GM19240 (cell line): ENCODE results near the gene HPS3.
A peak's percentile ranks its signal among the peaks of the same experiment; 100 is the strongest.
"Not testable (repeated sequence)": the region's sequence is repeated elsewhere in the genome, so short reads cannot be mapped to it uniquely, and the experiment has no call there.

Experiments
- DNase-seq: peaks from one replicate; pipeline ENCODE4 v3.0.0; 2011; ENCODE audit warnings: low spot score; ENCODE audit not compliant: insufficient read length

Gene HPS3

GRCh38 chr3:149129326-149130205, at the start of gene HPS3:
HPS3 (plus strand) TSS chr3:149129638; CDS start chr3:149129724, 86 bp downstream.
- DNase-seq = peak; percentile 64

- DNase-seq = no peak
Observed at GRCh38 chr3:149080011-149080698, 49.3 kb upstream of the HPS3 start.

GRCh38 chr3:149080699-149081091, 48.7 kb upstream of the HPS3 start:
- DNase-seq = no peak

- no peak for DNase-seq
Observed at GRCh38 chr3:149081772-149082171, 47.7 kb upstream of the HPS3 start.

GRCh38 chr3:149085828-149086231, 43.6 kb upstream of the HPS3 start:
- peak; percentile 1 for DNase-seq

GRCh38 chr3:149086232-149086988, 43.0 kb upstream of the HPS3 start, which contains the start of gene HLTF:
HLTF (minus strand) TSS chr3:149086533; CDS start chr3:149086336, 197 bp downstream.
- DNase-seq = peak; percentile 68

GRCh38 chr3:149087208-149087607, 42.2 kb upstream of the HPS3 start:
- no peak for DNase-seq

GRCh38 chr3:149089395-149089794, 40.0 kb upstream of the HPS3 start:
- DNase-seq = no peak

GRCh38 chr3:149090461-149090860, 39.0 kb upstream of the HPS3 start:
- DNase-seq = no peak

GRCh38 chr3:149090907-149091306, 38.5 kb upstream of the HPS3 start:
- no peak for DNase-seq

GRCh38 chr3:149091983-149092382, 37.5 kb upstream of the HPS3 start:
- no peak for DNase-seq

GRCh38 chr3:149095487-149095886, 34.0 kb upstream of the HPS3 start:
- no peak for DNase-seq

GRCh38 chr3:149097987-149098386, 31.5 kb upstream of the HPS3 start:
- DNase-seq = not testable (repeated sequence)

GRCh38 chr3:149101154-149101553, 28.3 kb upstream of the HPS3 start:
- DNase-seq = no peak

- no peak for DNase-seq
Observed at GRCh38 chr3:149101641-149102040, 27.8 kb upstream of the HPS3 start.

- DNase-seq = no peak
Observed at GRCh38 chr3:149104484-149104883, 25.0 kb upstream of the HPS3 start.

- DNase-seq = no peak
Observed at GRCh38 chr3:149114458-149114857, 15.0 kb upstream of the HPS3 start.

GRCh38 chr3:149115114-149115513, 14.3 kb upstream of the HPS3 start:
- no peak for DNase-seq

- DNase-seq = no peak
Observed at GRCh38 chr3:149118724-149119123, 10.7 kb upstream of the HPS3 start.

GRCh38 chr3:149119466-149119865, 10.0 kb upstream of the HPS3 start:
- no peak for DNase-seq

- DNase-seq = peak; percentile 14
Observed at GRCh38 chr3:149120051-149120972, 9.1 kb upstream of the HPS3 start.
